HEK293 (cell line): ENCODE data around the gene CBX7.

Experiments
- RBAK ChIP-seq: fragments of 450-650 bp; formaldehyde crosslinking; IDR thresholded peaks from 2 replicates; pipeline ENCODE4 v1.5.1; 2016; ENCODE audit warnings: missing biosample characterization, missing genetic modification characterization
- ZNF777 ChIP-seq: fragments of 450-650 bp; formaldehyde crosslinking; IDR thresholded peaks from 2 replicates; pipeline ENCODE4 v1.5.1; 2017; ENCODE audit warnings: missing biosample characterization, missing genetic modification characterization, borderline replicate concordance
- TF ChIP-seq, protein P1 (sequence below): fragments of 450-650 bp; formaldehyde crosslinking; IDR thresholded peaks from 2 replicates; pipeline ENCODE4 v1.5.1; 2016; ENCODE audit warnings: missing biosample characterization, missing genetic modification characterization

DNA sequence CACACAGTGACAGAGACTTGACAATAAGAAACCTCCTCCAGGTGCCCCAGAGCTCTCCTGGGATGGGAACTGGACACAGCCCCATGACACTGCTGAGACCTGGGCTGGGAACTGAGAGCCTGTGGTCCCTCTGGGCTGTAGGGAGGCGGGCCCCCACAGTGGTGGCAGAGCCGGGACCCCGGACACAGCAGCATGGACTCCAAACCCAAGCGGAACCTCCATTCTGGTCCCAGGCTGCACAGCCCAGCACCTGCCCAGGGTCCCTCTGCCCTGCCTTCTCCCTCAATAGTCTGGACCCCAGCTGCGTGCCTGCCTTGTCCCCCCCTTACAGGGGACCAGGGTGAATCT is 63.8 kb downstream of the CBX7 start:
- TF ChIP-seq RBAK (tag by site-specific recombination) (no peak), ZNF777 (tag by site-specific recombination) (no peak)
- TF ChIP-seq, protein P1, sequence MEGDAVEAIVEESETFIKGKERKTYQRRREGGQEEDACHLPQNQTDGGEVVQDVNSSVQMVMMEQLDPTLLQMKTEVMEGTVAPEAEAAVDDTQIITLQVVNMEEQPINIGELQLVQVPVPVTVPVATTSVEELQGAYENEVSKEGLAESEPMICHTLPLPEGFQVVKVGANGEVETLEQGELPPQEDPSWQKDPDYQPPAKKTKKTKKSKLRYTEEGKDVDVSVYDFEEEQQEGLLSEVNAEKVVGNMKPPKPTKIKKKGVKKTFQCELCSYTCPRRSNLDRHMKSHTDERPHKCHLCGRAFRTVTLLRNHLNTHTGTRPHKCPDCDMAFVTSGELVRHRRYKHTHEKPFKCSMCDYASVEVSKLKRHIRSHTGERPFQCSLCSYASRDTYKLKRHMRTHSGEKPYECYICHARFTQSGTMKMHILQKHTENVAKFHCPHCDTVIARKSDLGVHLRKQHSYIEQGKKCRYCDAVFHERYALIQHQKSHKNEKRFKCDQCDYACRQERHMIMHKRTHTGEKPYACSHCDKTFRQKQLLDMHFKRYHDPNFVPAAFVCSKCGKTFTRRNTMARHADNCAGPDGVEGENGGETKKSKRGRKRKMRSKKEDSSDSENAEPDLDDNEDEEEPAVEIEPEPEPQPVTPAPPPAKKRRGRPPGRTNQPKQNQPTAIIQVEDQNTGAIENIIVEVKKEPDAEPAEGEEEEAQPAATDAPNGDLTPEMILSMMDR (tag by site-specific recombination): no peak
